ENCODE data around the gene ALOX5AP. TPM values are rescaled to one million over a fixed set of nuclear protein-coding genes. Genes with fewer than 3 reads are reported as not detected.

ALOX5AP gene
- total and polyA plus RNA-seq, 9 of the 15 experiments (the other 6 are each of a cell fraction or from before 2014, with no cell fraction given): 0.31 TPM; not detected in 8

- Histone ChIP-seq H3K4me2 (ENCODE audit: insufficient read depth, low read length) (no peak overlapping the region), H3K79me2 (ENCODE audit: control insufficient read depth, insufficient read depth, low read length) (no peaks in the 10 kb centered on the region), H3K9ac (ENCODE audit: insufficient read depth in 1 of 2, low read depth in 2 of 2, low read length in 2 of 2) (no peak overlapping the region), H3K27ac (ENCODE audit: extremely low read depth, low read depth, low read length) (no peak overlapping the region), H4K20me1 (replicated peaks; ENCODE audit: control insufficient read depth, insufficient read depth, low read length) (no peaks in the 10 kb centered on the region), H3K4me1 (replicated peaks in 1 of 2; ENCODE audit: control insufficient read depth in 2 of 2, insufficient read depth in 2 of 2, low read length in 2 of 2) (no peaks in the 10 kb centered on the region), H3K9me3 (replicated peaks; ENCODE audit: control insufficient read depth, insufficient read depth, low read depth, low read length) (no peaks in the 10 kb centered on the region), H3K36me3 (ENCODE audit: control insufficient read depth, insufficient read depth, low read length) (no peaks in the 10 kb centered on the region), H3K9me1 (ENCODE audit: control insufficient read depth, insufficient read depth, low read length) (no peaks in the 10 kb centered on the region), H3K4me3 (no peak overlapping the region), H2AFZ (ENCODE audit: low read depth, low read length) (no peak overlapping the region), H3K27me3 (ENCODE audit: control insufficient read depth in 2 of 2, insufficient read depth in 2 of 2, low read length in 2 of 2) (peaks cover 5 to 33% of the 10 kb centered on the region in 2 experiments; a peak in 4 of 5 replicates)
- FAIRE-seq: no peak
- TF ChIP-seq ZBTB11 (CRISPR knock-in tag; IDR thresholded peaks at IDR 0.05): no peak
- TF ChIP-seq ZNF23 (CRISPR knock-in tag; IDR thresholded peaks at IDR 0.05): no peak
- no peak for TF ChIP-seq MBD2 (IDR thresholded peaks at IDR 0.05; ENCODE audit: borderline replicate concordance, low read depth)
- no peak for TF ChIP-seq RBM22 (IDR thresholded peaks at IDR 0.05; ENCODE audit: low read depth, low read length, poor library complexity, severe bottlenecking)
- TF ChIP-seq TFE3 (CRISPR knock-in tag; IDR thresholded peaks at IDR 0.05): no peak
- peak; percentile 60 for TF ChIP-seq RBM25 (IDR thresholded peaks at IDR 0.05; ENCODE audit: low read depth, low read length, severe bottlenecking)
- TF ChIP-seq NR2C1 (IDR thresholded peaks at IDR 0.05): no peak
- TF ChIP-seq NR2C1 (tag; IDR thresholded peaks at IDR 0.05): no peak
- TF ChIP-seq SUPT5H (IDR thresholded peaks at IDR 0.05): no peak
- no TSS peak for BruUV-seq (replicated peaks)
- in situ Hi-C loops (cut with MboI) (loop anchor here (10.0 kb wide), 1 partner anchor 665 kb away; no protein-coding TSS in a partner anchor), intact Hi-C loops (cut with micrococcal nuclease) (no loop called here)
- 0% methylated on average over 1 of the region's 2 CpGs for WGBS (ENCODE audit: insufficient coverage, low coverage, missing lambda C conversion rate)
- no peak for ATAC-seq
- CTCF ChIA-PET (ENCODE audit: low intra/inter-chr PET ratio): no interaction called here
- POLR2A ChIA-PET: no interaction called here
- DNase-seq (ENCODE audit: extremely low read depth in 1 of 4, low spot score in 3 of 4): no peak
These were observed 74.4 kb downstream of the ALOX5AP start for GRCh38 chr13:30809787-30810186.

Measured in K562 (cell line).